Diencephalon (tissue), 1 donor: ENCODE results near the gene ZBTB20. TPM values are rescaled to one million over a fixed set of nuclear protein-coding genes. Genes with fewer than 3 reads are reported as not detected.

Experiments used
- small RNA-seq: library from RNA; depleted of rRNA; stranded (forward); fragments of <200 nt; gene quantifications from one replicate; pipeline ENCODE3, GENCODE V24; 2014
- total RNA-seq: library from RNA; depleted of rRNA; stranded (reverse); fragments of >200 nt; gene quantifications from one replicate; pipeline ENCODE4 v1.2.3, GENCODE V29; 2014

ZBTB20 gene
- 61.1 TPM for total RNA-seq

GRCh38 chr3:115146418-115147328 lies at the start of gene ZBTB20:
TSS of gene ZBTB20 (minus strand) at chr3:115147288.

GRCh38 chr3:114293838-114294535 lies 853.1 kb downstream of the ZBTB20 start, which contains the start of gene TIGIT:
TSS of gene TIGIT (plus strand) at chr3:114294028. CDS start at chr3:114294062, 34 bp downstream.

Small RNA genes lying within 50 kb of the gene (small RNA-seq; reads per million reads assigned to genes)
- not detected for gene MIR4796
